Heart right ventricle (tissue), 16 donors: Measurements from ENCODE around the gene MIS12. TPM values are rescaled to one million over a fixed set of nuclear protein-coding genes. Genes with fewer than 3 reads are reported as not detected.

ENCODE experiments used
- ATAC-seq, 8 donors: fragments of 200-7000 bp; cut with Tn5 transposase; one replicate each; pipeline ENCODE4 v1.9.1; 2020; ENCODE audit warnings: mild to moderate bottlenecking in 8 of 8, moderate library complexity in 8 of 8, moderate number of reproducible peaks in 1 of 8
- DNase-seq, 2 donors: peaks; one replicate each; pipeline ENCODE4 v3.0.0-alpha.2; 2020
- H3K27ac ChIP-seq, 10 donors: fragments of 200-600 bp; sonication (generic) in 2 of 10; one replicate each; pipeline versions ENCODE4 v1.5.0 to v1.8.0; 2020 to 2022; ENCODE audit warnings: mild to moderate bottlenecking in 3 of 10
- H3K27me3 ChIP-seq, 7 donors: fragments of 200-600 bp; one replicate each; pipeline ENCODE4 v1.8.0; 2021 to 2022; ENCODE audit warnings: mild to moderate bottlenecking in 2 of 7
- H3K36me3 ChIP-seq, 9 donors: fragments of 200-600 bp; sonication (generic) in 1 of 9; one replicate each; pipeline versions ENCODE4 v1.5.0 to v1.8.0; 2020 to 2022; ENCODE audit warnings: mild to moderate bottlenecking in 2 of 9
- H3K4me1 ChIP-seq, 9 donors: fragments of 200-600 bp; sonication (generic) in 1 of 9; one replicate each; pipeline versions ENCODE4 v1.5.0 to v1.8.0; 2020 to 2022; ENCODE audit warnings: mild to moderate bottlenecking in 4 of 9
- H3K4me3 ChIP-seq, 10 donors: fragments of 200-600 bp; sonication (generic) in 2 of 10; one replicate each; pipeline versions ENCODE4 v1.5.0 to v1.8.0; 2020 to 2022; ENCODE audit warnings: mild to moderate bottlenecking in 7 of 10, moderate library complexity in 2 of 10
- H3K9me3 ChIP-seq, 11 donors: fragments of 200-600 bp in 10 of 11; sonication (generic) in 2 of 11; one replicate each; pipeline versions ENCODE4 v1.5.0 to v1.8.0; 2013 to 2022; ENCODE audit warnings: mild to moderate bottlenecking in 2 of 11, control low read depth in 1 of 11, moderate library complexity in 1 of 11
- CTCF ChIP-seq, 9 donors: fragments of 200-600 bp; sonication (generic) in 2 of 9; IDR thresholded peaks; one replicate each; pipeline versions ENCODE4 v1.5.0 to v1.8.0; 2021 to 2022; ENCODE audit warnings: antibody characterized with exemption in 9 of 9, mild to moderate bottlenecking in 5 of 9, moderate library complexity in 1 of 9
- WGBS, 2 donors: extraction: QIAGEN DNeasy Blood & Tissue Kit; methylation state at CpG; one replicate each; pipeline ENCODE4 v1.1.7; 2013; ENCODE audit warnings: inconsistent platforms in 1 of 2; 5-methylcytosine and 5-hydroxymethylcytosine counted together
- intact Hi-C, 10 donors: fragments of 100-400 bp; cut with DNase I; formaldehyde crosslinking; loops; one replicate each; pipeline versions ENCODE4 v1.11.1 to v1.14.2; 2022
- polyA plus RNA-seq, 2 donors: library from polyadenylated mRNA; stranded (reverse); fragments of 200-250 nt; gene quantifications; one replicate each; pipeline ENCODE4 v1.2.3, GENCODE V29; 2013
- total RNA-seq, 10 donors: library from RNA; stranded (reverse); fragmentation: NEBNext Ultra II Directional in 3 of 10; extraction: Animal tissue kit (Norgen Biotek cat#: 25700) in 3 of 10; gene quantifications; one replicate each; pipeline versions ENCODE4 v1.2.1 to v1.2.4, GENCODE V29; 2021 to 2023
- donor health status: Arrhythmogenic right ventricular cardiomyopathy.
- donor health status: ischemic (EF 13 %, LVEDD 7.1; RV severe dilation, severe dysfunction).
- donor health status: healthy with polysubstance abuse.
- donor health status: DM: no; HTN: yes; CAD: no.
- donor health status: DM: no; HTN: no; CAD: no.
- donor health status: ischemic (EF 25% LVEDD 6.9; RV normal size, moderate dysfunction).
- donor health status: ischemic (EF 25% LVEDD 5.7; RV mildly dilated, moderate dysfunction).
- donor health status: healthy.
- donor health status: DM: yes; HTN: yes; CAD: no.
- donor health status: Ischemic cardiomyopathy.
- donor health status: ischemic (EF 35%, LVEDD 5.7; RV mildly dilated, moderate dysfunction).
- donor health status: nonischemic (EF 11% LVEDD 7.7; RV severe dilation, severe dysfunction).
- donor health status: DM: yes; HTN: yes; CAD: no.
- donor health status: PGD.
- donor health status: ischemic (EF 29% LVEDD 5.4; RV normal size, mild dysfunction).
- donor health status: nonischemic (EF 23%, LVEDD 6.1; RV moderate dilation, normal function).

MIS12 gene
- total and polyA plus RNA-seq, 12 donors = 6.6 to 13.2 (median 9.4) TPM

DNA sequence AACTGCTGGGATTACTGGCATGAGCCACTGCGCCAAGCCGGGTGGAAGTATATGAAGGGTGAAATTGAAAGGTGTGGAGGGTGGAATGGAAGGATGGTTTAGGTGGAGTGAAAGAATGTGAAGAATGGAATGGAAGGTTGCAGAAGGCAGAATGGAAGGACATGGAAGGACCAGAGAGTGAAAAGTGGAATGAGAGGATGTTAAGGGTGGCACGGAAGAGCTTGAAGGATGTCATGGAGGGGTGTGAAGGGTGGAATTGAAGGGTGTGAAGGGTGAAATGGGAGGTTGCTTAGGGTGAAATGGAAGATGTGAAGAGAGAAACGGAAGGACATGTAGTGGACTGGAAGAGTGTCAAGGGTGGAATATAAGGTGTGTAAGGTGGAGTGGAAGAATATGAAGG lies 16.2 kb downstream of the MIS12 start:
- Histone ChIP-seq H3K9me3 (no peaks in the 10 kb centered on the region), H3K4me1 (peaks cover 0 to 16% (median 10%) of the 10 kb centered on the region in 9 donors), H3K27ac (no peak overlapping the region), H3K36me3 (peaks cover 0 to 61% (median 0%) of the 10 kb centered on the region in 9 donors), H3K27me3 (peaks cover 0 to 19% (median 4%) of the 10 kb centered on the region in 7 donors), H3K4me3 (no peak overlapping the region)
- WGBS, 2 donors = 97 to 98% methylated on average over 4 of the region's 4 CpGs
- TF ChIP-seq CTCF (IDR thresholded peaks at IDR 0.05) = no peak
- DNase-seq (no peak), ATAC-seq (no peak)
- intact Hi-C loops = no loop called here

DNA sequence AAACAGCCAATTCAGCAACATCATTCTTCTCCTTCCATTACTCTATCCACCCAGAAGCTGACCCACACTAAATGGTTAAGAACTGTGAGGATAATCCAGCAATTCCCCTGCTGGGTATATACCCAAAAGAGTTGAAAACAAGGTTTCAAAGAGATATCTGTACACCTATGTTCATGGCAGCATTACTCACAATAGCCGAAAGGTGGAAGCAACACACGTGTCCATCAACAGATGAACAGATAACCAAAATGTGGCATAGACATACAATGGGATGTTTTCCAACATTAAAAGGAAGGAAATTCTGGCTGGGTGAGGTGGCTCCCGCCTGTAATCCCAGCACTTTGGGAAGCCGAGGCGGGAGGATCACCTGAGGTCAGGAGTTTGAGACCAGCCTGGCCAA lies 19.9 kb downstream of the MIS12 start:
- DNase-seq = no peak
- H3K4me1 ChIP-seq = peaks cover 0 to under 1% (median 0%) of the 10 kb centered on the region in 9 donors
- H3K27ac ChIP-seq = no peak overlapping the region
- H3K27me3 ChIP-seq = no peaks in the 10 kb centered on the region
- peaks cover 0 to 63% (median 0%) of the 10 kb centered on the region in 9 donors for H3K36me3 ChIP-seq
- TF ChIP-seq CTCF (IDR thresholded peaks at IDR 0.05) = no peak
- intact Hi-C loops = no loop called here
- no peaks in the 10 kb centered on the region for H3K9me3 ChIP-seq
- WGBS, 2 donors = 81 to 94% methylated on average over 5 of the region's 5 CpGs
- no peak overlapping the region for H3K4me3 ChIP-seq
- no peak for ATAC-seq

DNA sequence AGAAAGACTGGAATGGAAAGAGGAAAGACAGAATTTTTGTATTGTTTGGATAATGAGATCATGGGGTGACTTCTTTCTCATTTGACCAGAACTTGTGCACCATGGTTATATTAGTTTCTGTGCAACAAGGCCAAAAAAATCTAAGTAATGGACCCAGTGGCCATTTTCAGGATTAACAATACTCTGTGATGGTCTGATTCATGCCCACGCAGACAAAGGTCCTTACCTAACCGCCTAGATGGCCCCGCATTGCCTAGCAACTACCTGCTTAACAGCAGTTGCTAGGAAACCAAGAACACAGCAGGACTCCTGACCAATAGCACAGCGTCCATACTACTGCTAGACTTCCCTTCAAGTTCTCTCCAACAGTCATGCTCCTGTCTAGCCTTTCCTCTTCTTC lies 22.4 kb downstream of the MIS12 start:
- no peaks in the 10 kb centered on the region for H3K27me3 ChIP-seq
- intact Hi-C loops = no loop called here
- WGBS, 2 donors = 33 to 51% methylated on average over 4 of the region's 4 CpGs
- no peak overlapping the region for H3K4me3 ChIP-seq
- no peak for TF ChIP-seq CTCF (IDR thresholded peaks at IDR 0.05)
- H3K36me3 ChIP-seq = peaks cover 0 to 53% (median 0%) of the 10 kb centered on the region in 9 donors
- ATAC-seq (no peak), DNase-seq (no peak)
- no peak overlapping the region for H3K27ac ChIP-seq
- H3K9me3 ChIP-seq = no peaks in the 10 kb centered on the region
- H3K4me1 ChIP-seq = no peaks in the 10 kb centered on the region

DNA sequence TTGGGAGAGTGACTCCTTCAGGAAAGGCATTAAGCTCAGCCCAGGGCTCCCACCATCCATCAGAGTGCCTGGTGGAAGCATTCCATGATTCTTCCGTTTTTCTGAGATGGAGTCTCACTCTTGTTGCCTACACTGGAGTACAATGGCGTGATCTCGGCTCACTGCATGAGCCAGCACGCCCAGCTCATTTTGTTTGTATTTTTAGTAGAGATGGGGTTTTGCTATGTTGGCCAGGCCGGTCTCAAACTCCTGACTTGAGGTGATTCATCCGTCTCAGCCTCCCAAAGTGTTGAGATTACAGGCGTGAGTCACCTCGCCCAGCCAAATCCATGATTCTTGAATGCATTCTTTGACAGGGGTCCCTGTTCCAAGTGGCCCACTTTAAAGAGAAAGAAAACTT lies 23.1 kb downstream of the MIS12 start:
- H3K4me1 ChIP-seq = no peaks in the 10 kb centered on the region
- ATAC-seq (no peak), DNase-seq (no peak)
- no peak for TF ChIP-seq CTCF (IDR thresholded peaks at IDR 0.05)
- H3K36me3 ChIP-seq = peaks cover 0 to 58% (median 0%) of the 10 kb centered on the region in 9 donors
- H3K27ac ChIP-seq = no peak overlapping the region
- intact Hi-C loops = no loop called here
- no peaks in the 10 kb centered on the region for H3K9me3 ChIP-seq
- WGBS, 2 donors = 83 to 85% methylated on average over 8 of the region's 8 CpGs
- no peak overlapping the region for H3K4me3 ChIP-seq
- no peaks in the 10 kb centered on the region for H3K27me3 ChIP-seq
